ENCODE data around the gene NRDE2. TPM values are rescaled to one million over a fixed set of nuclear protein-coding genes. Genes with fewer than 3 reads are reported as not detected.

NRDE2 gene
- total RNA-seq, 1 experiment from 2014 or later = 20.1 TPM

GRCh38 chr14:90296641-90297040 lies 35.1 kb downstream of the NRDE2 start:
- H3K9me3 ChIP-seq (ENCODE audit: control insufficient read depth in 1 of 2, insufficient read depth in 1 of 2, low read depth in 1 of 2, low read length in 2 of 2) = no peaks in the 10 kb centered on the region
- H3K4me2 ChIP-seq (ENCODE audit: low read length) = no peak overlapping the region
- H4K20me1 ChIP-seq (ENCODE audit: insufficient read depth) = no peaks in the 10 kb centered on the region
- RAD21 ChIA-PET (ENCODE audit: low non-redundant PET in 1 of 2, low total read pairs in 2 of 2, uncharacterized antibody in 2 of 2, unreplicated experiment in 2 of 2) = no interaction called here
- intact Hi-C loops (cut with micrococcal nuclease) = no loop called here
- no peaks in the 10 kb centered on the region for H3K27me3 ChIP-seq (ENCODE audit: insufficient read depth, low read length)
- peaks cover 0 to 7% of the 10 kb centered on the region in 2 experiments; a peak in 1 of 4 replicates for H3K4me1 ChIP-seq (ENCODE audit: control insufficient read depth in 1 of 2, insufficient read depth in 2 of 2, low read length in 2 of 2)
- H3K9ac ChIP-seq (ENCODE audit: low read length) = no peak overlapping the region
- no TSS peak for BruUV-seq (replicated peaks)
- H3K36me3 ChIP-seq (ENCODE audit: control insufficient read depth in 1 of 2, insufficient read depth in 2 of 2, low read length in 2 of 2) = peaks cover 0 to 23% of the 10 kb centered on the region in 2 experiments; a peak in 2 of 4 replicates
- TF ChIP-seq YY1 (IDR thresholded peaks at IDR 0.05; ENCODE audit: extremely low read depth, insufficient replicate concordance, low read depth, low read length) (no peak), ATF3 (IDR thresholded peaks at IDR 0.05) (no peak), POLR2A (IDR thresholded peaks at IDR 0.05; ENCODE audit: borderline replicate concordance, extremely low read depth, insufficient read depth, insufficient read length) (no peak), SRF (IDR thresholded peaks at IDR 0.05; ENCODE audit: low read depth) (no peak), POLR2AphosphoS5 (IDR thresholded peaks at IDR 0.05; ENCODE audit: low read depth, low read length) (no peak), SP1 (IDR thresholded peaks at IDR 0.05; ENCODE audit: low read depth) (no peak), EZH2phosphoT487 (IDR thresholded peaks at IDR 0.05; ENCODE audit: borderline replicate concordance) (no peak), MAX (IDR thresholded peaks at IDR 0.05) (no peak), SIN3A (IDR thresholded peaks at IDR 0.05; ENCODE audit: low read depth) (no peak), JUND (IDR thresholded peaks at IDR 0.05) (no peak), FOSL1 (IDR thresholded peaks at IDR 0.05; ENCODE audit: low read depth) (no peak)
- TF ChIP-seq, protein P1, sequence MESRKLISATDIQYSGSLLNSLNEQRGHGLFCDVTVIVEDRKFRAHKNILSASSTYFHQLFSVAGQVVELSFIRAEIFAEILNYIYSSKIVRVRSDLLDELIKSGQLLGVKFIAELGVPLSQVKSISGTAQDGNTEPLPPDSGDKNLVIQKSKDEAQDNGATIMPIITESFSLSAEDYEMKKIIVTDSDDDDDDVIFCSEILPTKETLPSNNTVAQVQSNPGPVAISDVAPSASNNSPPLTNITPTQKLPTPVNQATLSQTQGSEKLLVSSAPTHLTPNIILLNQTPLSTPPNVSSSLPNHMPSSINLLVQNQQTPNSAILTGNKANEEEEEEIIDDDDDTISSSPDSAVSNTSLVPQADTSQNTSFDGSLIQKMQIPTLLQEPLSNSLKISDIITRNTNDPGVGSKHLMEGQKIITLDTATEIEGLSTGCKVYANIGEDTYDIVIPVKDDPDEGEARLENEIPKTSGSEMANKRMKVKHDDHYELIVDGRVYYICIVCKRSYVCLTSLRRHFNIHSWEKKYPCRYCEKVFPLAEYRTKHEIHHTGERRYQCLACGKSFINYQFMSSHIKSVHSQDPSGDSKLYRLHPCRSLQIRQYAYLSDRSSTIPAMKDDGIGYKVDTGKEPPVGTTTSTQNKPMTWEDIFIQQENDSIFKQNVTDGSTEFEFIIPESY (IDR thresholded peaks at IDR 0.05; ENCODE audit: extremely low read depth, insufficient replicate concordance, low read length) = no peak
- CTCF ChIA-PET = interaction anchor here (0.6 kb wide), 1 partner anchor 10 kb away, joined by 3 read pairs; no protein-coding TSS in a partner anchor
- no peak for DNase-seq (ENCODE audit: low read depth, low spot score)
- no peak overlapping the region for H3K4me3 ChIP-seq (replicated peaks in 1 of 2; ENCODE audit: low read depth in 1 of 2, low read length in 2 of 2)
- ATAC-seq = no peak
- H3K27ac ChIP-seq (ENCODE audit: low read depth, low read length) = no peak overlapping the region
- H2AFZ ChIP-seq (ENCODE audit: low read depth, low read length, poor library complexity, severe bottlenecking) = no peak overlapping the region
- H3K9me2 ChIP-seq (ENCODE audit: insufficient read depth) = no peaks in the 10 kb centered on the region
- no peaks in the 10 kb centered on the region for H3K79me2 ChIP-seq (ENCODE audit: insufficient read depth, low read length)
- POLR2A ChIA-PET = no interaction called here
